HG03280 (cell line): Measurements from ENCODE around the gene ARHGAP8.
"Not testable (repeated sequence)": the region's sequence is repeated elsewhere in the genome, so short reads cannot be mapped to it uniquely, and the experiment has no call there.

Source experiments
- ATAC-seq: cut with Tn5 transposase; IDR thresholded peaks from one replicate; pipeline ENCODE4 v1.9.1; 2021; ENCODE audit warnings: mild to moderate bottlenecking, moderate library complexity; ENCODE audit not compliant: unreplicated experiment

ARHGAP8 gene

GRCh38 chr22:44799077-44799945 is 46.9 kb downstream of the ARHGAP8 start:
- ATAC-seq = no peak

DNA sequence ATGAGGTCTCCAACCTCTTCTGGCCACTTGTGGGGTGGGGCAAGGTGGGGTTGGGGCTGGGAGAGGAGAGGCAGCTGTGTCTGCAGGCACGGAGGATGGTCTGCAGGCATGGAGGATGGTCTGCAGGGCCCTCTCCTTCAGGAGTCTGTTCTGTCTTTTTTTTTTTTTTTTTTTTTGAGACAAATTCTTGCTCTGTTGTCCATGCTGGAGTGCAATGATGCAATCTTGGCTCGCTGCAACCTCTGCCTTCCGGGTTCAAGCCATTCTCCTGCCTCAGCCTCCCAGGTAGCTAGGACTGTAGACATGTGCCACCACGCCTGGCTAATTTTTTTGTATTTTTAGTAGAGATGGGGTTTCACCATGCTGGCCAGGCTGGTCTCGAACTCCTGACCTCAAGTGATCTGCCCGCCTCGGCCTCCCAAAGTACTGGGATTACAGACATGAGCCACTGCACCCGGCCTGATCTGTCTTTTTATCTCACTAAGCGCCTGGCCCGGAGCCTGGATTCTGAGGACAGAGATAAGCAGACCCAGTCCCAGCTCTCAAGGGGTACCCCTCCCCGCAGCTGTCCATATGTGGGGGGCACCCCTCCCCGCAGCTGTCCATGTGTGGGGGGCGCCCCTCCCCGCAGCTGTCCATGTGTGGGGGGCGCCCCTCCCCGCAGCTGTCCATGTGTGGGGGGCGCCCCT is 47.7 kb downstream of the ARHGAP8 start:
- not testable (repeated sequence) for ATAC-seq

- ATAC-seq = no peak
These were observed 49.1 kb downstream of the ARHGAP8 start for GRCh38 chr22:44801476-44801875.

DNA sequence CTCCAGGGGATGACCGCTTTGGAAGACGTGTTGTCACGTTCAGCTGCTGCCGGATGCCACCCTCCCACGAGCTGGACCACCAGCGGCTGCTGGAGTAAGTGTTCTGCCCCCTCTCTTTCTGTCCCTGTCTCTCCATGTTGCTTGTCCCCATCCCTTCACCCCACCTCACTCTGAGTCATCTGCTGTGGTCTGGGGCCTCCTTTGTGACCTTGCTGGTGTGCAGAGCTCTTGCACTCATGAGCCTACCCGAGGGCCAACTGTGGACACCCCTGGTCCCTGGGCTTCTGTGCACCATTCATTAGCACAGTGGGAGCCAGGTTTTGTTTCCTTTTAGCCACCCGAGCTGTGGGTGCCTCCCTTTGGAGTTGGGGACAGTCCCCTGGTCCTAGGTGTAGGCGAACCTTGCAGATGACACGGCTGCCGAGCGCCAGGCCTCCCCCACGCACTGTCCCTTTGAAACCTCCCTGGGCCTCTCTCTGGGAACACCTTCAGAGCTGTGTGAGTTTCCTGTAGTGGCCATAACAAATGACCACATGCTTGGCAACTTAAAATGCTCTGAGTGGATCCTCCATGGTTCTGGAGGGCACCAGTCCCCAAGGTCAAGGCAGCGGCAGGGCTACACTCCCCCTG is 49.8 kb downstream of the ARHGAP8 start:
- no peak for ATAC-seq

DNA sequence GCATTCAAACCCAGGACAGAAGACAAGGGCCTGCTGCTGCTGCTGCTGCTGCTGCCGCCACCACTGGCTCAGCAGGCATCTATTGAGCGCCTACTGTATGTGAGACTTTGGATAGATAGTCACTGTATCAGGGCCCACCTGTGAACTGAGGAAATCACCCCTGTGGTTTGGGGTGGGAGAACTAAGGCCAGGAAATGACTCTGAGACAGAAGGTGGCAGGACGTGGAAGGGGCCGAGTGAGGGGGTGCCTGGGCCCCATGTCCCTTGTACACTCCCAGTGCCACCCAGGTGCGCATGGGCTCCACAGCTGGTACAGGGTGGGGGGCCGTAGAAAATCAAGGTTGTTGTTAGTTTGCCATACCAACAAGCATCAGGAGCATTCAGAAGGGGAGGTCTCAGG is 50.6 kb downstream of the ARHGAP8 start:
- no peak for ATAC-seq

- ATAC-seq = no peak
These were observed 52.0 kb downstream of the ARHGAP8 start for GRCh38 chr22:44804327-44804726.

DNA sequence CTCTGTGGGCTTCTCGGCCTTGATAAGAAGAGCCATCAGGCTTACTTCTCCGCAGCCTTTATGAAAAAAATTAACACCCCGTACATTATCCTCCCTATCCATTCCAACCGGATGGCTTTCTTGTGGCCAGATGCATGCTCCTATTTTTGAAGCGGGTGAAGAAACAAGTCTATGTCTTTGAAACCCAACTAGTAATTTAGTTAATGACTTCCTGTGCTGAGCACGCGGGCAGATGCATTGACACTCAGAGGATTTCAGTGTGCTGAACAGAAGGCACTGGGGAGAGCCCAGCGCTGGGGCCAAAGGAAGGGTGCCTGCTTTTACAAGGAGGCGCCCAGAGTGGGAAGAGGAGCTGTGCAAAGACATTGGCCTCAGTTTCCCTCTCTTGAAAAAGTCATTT is 53.3 kb downstream of the ARHGAP8 start:
- ATAC-seq = no peak

GRCh38 chr22:44807232-44807631 is 54.9 kb downstream of the ARHGAP8 start:
- no peak for ATAC-seq

DNA sequence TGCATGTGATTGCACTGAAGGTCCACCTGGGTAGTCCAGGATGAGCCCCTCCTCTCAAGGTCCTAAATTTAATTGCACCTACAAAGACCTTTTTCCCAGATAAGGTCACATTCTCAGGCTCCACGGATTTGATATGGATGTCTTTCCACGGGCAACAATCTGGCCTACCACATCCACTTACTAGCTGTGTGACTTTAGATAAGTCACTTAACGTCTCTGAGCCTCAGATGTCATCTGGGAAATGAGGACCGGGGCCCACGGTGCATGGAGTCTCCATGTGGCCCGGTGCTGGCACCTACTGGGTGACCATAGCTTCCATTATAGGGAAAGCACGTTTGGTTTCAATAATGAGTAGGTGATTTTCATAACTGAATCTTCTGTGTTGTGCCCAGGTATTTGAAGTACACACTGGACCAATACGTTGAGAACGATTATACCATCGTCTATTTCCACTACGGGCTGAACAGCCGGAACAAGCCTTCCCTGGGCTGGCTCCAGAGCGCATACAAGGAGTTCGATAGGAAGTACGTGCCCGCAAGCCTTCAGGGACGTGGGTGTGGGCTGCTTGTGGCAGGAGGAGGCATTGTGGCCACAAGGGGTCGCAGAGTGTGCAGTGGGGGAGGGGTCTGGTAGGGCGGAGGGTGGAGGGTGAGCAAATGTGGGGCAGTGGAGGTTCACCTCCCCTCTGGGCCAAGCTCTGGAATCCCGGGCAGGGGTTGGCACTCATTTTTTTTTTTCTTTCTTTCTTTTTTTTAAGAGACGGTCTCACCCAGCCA is 55.7 kb downstream of the ARHGAP8 start:
- no peak for ATAC-seq

- no peak for ATAC-seq
These were observed 57.1 kb downstream of the ARHGAP8 start for GRCh38 chr22:44809456-44809855.

DNA sequence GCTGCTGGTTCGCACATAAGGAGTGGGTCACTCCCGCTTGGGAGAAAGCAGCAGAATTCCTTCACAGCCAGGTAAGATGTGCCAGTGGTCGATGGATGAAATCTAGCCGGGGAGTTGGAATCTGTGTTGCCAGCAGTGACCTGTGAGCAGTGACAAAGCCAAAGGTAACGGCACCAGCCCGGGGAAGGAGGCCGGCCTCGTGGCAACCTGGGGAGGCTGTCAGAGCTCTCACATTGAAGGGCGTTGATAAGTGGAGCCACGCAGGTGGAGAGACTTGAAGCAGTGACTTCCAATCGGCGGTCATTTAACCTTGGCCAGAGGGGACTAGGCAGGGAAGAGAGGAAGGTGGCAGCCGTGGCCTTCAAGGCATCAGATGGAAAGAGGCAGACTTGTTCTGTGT is 58.8 kb downstream of the ARHGAP8 start:
- no peak for ATAC-seq

GRCh38 chr22:44813416-44813815 is 61.0 kb downstream of the ARHGAP8 start:
- ATAC-seq = no peak

DNA sequence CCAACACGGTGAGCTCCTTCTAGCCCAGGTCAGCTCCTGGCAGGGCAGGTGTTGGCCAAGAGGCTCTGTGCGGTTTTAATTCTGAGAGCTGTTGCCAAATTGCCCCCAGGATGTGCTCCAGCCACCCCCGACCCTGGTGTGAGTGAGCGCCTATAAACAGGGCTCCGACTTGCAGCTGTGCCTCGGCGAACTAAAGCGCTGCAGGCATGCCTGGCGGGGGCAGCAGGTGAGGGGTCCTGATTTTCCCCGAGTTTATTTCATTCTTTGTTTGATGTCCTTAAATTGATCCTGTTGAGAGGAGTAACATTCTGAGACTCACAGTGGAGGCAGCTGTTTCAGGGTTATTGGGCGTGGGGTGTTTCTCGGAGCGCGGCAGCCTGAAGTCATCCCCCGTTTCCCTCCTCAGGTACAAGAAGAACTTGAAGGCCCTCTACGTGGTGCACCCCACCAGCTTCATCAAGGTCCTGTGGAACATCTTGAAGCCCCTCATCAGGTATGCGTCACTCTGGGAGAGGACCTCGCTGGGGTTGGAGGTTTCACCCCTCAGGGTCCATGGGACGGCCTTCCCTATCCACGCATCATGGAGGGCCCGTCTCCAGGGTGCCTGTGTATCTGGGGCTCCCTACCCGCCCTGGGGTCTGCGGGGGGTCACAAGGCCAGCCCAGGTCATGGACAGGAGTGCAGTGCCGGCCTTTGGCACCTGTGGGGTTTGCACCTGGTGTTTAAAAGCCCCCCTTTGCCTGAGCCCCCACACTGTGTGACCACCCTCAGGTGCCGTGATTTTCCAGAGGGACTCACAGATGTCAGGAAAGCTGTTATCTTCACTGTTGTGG is 62.1 kb downstream of the ARHGAP8 start:
- ATAC-seq = no peak

- ATAC-seq = no peak
These were observed 63.0 kb downstream of the ARHGAP8 start for GRCh38 chr22:44815099-44816070.

DNA sequence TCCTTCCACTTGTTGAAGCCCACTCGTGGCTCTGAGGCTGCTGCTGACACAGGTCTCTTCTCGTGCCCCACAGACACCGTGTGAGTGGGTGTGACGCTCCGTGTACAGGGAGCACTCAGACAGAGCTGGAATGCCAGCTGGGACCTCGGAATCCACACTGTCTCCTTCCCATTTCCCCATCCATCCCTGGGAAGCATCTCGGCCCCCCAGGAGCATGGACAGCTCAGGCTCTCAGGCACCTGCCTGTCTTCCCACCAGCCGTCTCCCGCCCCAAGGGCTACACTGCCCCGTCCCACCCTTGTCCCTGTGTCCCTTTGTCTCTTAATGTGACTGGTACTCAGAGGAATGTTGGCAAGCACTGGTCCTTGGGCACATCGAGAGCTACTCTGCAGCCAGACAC is 63.8 kb downstream of the ARHGAP8 start:
- no peak for ATAC-seq

DNA sequence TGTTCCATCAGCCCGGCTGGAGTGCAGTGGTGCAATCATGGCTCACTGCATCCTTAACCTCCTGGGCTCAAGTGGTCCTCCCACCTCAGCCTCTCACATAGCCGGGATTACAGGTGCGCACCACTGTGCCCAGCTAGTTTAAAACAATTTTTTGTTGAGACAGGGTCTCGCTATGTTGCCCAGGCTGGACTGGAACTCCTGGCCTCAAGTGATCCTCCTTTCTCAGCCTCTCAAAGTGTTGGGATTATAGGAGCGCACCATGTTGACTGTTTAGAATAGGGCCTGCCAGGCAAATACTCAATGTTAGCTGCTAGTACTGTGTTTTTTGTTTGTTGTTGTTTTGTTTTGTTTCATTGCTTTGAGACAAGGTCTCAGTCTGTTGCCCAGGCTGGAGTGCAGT is 66.4 kb downstream of the ARHGAP8 start:
- no peak for ATAC-seq

DNA sequence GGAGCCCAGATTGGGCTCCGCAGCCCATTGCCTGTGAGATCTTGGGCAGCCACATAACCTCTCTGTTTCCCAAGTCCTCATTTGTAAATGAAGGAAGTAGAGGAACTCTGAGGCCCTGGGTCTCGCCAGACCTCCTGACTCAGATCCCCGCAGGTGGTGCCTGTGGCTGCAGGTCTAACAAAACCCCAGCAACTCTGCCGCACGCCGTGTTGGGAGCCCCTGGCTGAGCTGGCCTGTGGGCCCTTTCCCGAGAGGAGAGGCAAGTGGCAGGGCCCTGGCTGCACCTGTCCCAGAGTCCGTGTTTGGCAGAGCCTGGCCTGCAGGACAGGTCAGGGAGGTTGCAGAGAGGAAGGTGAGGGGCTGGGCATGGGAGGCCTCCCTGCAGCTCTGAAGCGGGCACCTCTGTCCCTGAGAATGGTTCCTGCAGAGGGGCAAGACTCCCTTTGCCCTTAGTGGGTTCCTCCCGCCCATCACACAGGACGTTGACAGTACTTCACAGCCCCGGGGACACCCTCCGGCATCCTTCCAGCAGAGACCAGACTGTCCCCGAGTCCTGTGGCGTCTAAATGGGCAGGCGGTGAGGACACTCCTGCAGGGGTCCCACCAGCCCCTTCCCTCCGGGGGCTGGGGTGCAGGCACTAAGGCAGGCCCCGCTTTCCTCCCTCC is 67.7 kb downstream of the ARHGAP8 start:
- no peak for ATAC-seq

DNA sequence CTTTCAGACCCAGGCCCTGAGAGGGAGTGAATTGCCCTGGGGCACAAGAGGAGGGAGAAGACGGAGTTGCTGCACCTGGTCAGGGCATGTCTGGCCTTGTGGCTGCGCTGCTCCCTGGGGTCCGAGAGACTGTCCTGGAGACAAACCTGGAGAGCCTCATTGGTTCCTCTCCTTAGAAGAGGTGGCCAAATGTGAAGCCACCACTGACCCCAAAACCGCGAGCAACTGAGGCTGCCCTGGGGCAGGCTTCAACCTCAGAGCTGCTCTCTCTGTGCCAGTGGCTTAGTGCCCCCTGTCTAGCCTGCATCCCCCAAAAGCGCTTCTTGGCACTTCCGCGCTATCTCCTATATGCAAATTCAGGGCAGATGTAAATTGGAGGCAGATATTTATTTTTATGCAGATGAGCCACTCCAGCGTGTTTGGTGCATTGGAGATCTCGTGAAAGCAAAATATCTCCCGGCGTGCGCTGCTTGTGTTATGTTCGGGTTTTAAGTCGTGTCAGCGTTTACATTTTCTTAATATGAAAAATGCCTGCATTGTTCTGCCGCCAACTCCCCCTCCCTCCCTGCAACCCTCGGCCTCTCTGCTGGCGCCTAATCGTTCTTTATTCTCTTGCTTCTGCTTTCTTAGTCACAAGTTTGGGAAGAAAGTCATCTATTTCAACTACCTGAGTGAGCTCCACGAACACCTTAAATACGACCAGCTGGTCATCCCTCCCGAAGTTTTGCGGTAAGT is 69.5 kb downstream of the ARHGAP8 start:
- ATAC-seq = no peak
